MM.1S (cell line): ENCODE data around the gene HOXA13.

Experiments
- DNase-seq: peaks from one replicate; pipeline ENCODE4 v3.0.0-alpha.2; 2015
- H2AFZ ChIP-seq: fragments of 300-600 bp; sonication (generic); 2 replicates; pipeline ENCODE4 v1.6.0; 2016; ENCODE audit warnings: antibody characterized with exemption, low read length
- H3F3A ChIP-seq: fragments of 300-600 bp; sonication (generic); 2 replicates; pipeline ENCODE4 v1.6.1; 2016; ENCODE audit warnings: mild to moderate bottlenecking, antibody characterized with exemption, low read length, moderate library complexity, mixed read lengths; ENCODE audit not compliant: insufficient read depth
- H3K27ac ChIP-seq: fragments of 300-600 bp; sonication (generic); 2 replicates; pipeline ENCODE4 v1.5.1; 2016; ENCODE audit warnings: mild to moderate bottlenecking, low read length
- H3K27me3 ChIP-seq: fragments of 300-600 bp; sonication (generic); replicated peaks from 2 replicates; pipeline ENCODE4 v1.6.0; 2016; ENCODE audit warnings: low read length; ENCODE audit not compliant: insufficient read depth
- H3K36me3 ChIP-seq: fragments of 300-600 bp; sonication (generic); replicated peaks from 2 replicates; pipeline ENCODE4 v1.6.1; 2016; ENCODE audit warnings: mild to moderate bottlenecking, low read length, mixed read lengths; ENCODE audit not compliant: insufficient read depth
- H3K4me1 ChIP-seq: fragments of 300-600 bp; sonication (generic); 2 replicates; pipeline ENCODE4 v1.6.1; 2016; ENCODE audit warnings: low read length, mixed read lengths
- H3K4me2 ChIP-seq: fragments of 300-600 bp; sonication (generic); 2 replicates; pipeline ENCODE4 v1.6.0; 2016; ENCODE audit warnings: low read depth, low read length
- H3K4me3 ChIP-seq: fragments of 300-600 bp; sonication (generic); 2 replicates; pipeline ENCODE4 v1.5.1; 2016; ENCODE audit warnings: low read length, mixed read lengths
- H3K79me2 ChIP-seq: fragments of 300-600 bp; sonication (generic); 2 replicates; pipeline ENCODE4 v1.6.1; 2016; ENCODE audit warnings: mixed run types, low read length, mixed read lengths
- H3K9ac ChIP-seq: fragments of 300-600 bp; sonication (generic); 2 replicates; pipeline ENCODE4 v1.6.1; 2016; ENCODE audit warnings: low read length, mixed read lengths
- H3K9me2 ChIP-seq: fragments of 300-600 bp; sonication (generic); replicated peaks from 2 replicates; pipeline ENCODE4 v1.6.1; 2016; ENCODE audit warnings: mild to moderate bottlenecking, low read length, mixed read lengths; ENCODE audit not compliant: insufficient read depth
- H3K9me3 ChIP-seq: fragments of 300-600 bp; sonication (generic); replicated peaks from 2 replicates; pipeline ENCODE4 v1.6.1; 2016; ENCODE audit warnings: mild to moderate bottlenecking, low read length, mixed read lengths; ENCODE audit not compliant: insufficient read depth
- H4K20me1 ChIP-seq: fragments of 300-600 bp; sonication (generic); 2 replicates; pipeline ENCODE4 v1.6.1; 2016; ENCODE audit warnings: mild to moderate bottlenecking, low read length, moderate library complexity, mixed read lengths; ENCODE audit not compliant: insufficient read depth
- EZH2 ChIP-seq: fragments of 300-600 bp; sonication (generic); optimal IDR thresholded peaks from 2 replicates; pipeline ENCODE3; 2017; ENCODE audit warnings: low read depth, mild to moderate bottlenecking, antibody characterized with exemption, low read length, mixed read lengths
- EZH2phosphoT487 ChIP-seq: fragments of 300-600 bp; sonication (generic); IDR thresholded peaks from 2 replicates; pipeline ENCODE4 v1.6.1; 2018; ENCODE audit warnings: antibody characterized with exemption, low read length
- TF ChIP-seq, protein P1 (sequence below): fragments of 300-600 bp; sonication (generic); IDR thresholded peaks from 2 replicates; pipeline ENCODE4 v1.5.1; 2016; ENCODE audit warnings: antibody characterized with exemption, low read length, mixed read lengths

HOXA13 gene

DNA sequence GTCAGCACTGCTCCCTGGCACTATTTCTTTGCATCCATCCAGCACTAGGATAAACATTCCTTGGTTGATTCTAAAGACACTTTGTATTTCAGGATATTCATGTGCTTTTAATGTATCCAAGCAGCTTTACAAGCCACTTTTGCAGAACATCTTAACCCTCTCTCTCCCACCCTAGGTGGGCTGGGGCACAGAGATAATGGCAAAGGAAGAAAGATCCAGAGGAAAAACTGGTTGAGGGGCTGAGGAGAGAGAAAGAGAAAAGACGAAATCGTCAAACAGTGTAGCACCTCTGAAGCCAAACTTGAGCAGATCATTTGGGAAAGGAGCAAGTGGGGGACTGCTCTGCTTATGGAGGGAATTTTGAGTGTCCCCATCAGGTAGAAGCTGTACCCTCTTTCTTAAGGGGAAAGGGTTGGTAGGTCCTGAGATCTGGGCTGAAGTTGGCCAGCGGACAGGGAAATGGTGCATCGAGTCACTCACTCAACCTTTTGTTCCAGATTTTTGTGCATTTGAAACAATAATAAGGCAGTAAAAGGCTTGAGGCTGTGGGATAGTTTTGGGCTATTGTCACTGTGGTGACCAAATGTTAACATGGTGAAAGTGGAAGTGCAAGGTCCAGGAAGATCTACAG, 4.2 kb upstream of the HOXA13 start:
- Histone ChIP-seq H3K9me3 (no peaks in the 10 kb centered on the region), H3K36me3 (no peaks in the 10 kb centered on the region), H3K4me1 (no peaks in the 10 kb centered on the region), H3K9ac (no peak overlapping the region), H3F3A (no peaks in the 10 kb centered on the region), H3K4me3 (no peak overlapping the region), H2AFZ (no peak overlapping the region), H3K4me2 (no peak overlapping the region), H3K79me2 (no peaks in the 10 kb centered on the region), H4K20me1 (no peaks in the 10 kb centered on the region), H3K27me3 (peaks cover 58% of the 10 kb centered on the region), H3K27ac (no peak overlapping the region), H3K9me2 (no peaks in the 10 kb centered on the region)
- no peak for TF ChIP-seq EZH2
- no peak for TF ChIP-seq EZH2phosphoT487
- TF ChIP-seq, protein P1, sequence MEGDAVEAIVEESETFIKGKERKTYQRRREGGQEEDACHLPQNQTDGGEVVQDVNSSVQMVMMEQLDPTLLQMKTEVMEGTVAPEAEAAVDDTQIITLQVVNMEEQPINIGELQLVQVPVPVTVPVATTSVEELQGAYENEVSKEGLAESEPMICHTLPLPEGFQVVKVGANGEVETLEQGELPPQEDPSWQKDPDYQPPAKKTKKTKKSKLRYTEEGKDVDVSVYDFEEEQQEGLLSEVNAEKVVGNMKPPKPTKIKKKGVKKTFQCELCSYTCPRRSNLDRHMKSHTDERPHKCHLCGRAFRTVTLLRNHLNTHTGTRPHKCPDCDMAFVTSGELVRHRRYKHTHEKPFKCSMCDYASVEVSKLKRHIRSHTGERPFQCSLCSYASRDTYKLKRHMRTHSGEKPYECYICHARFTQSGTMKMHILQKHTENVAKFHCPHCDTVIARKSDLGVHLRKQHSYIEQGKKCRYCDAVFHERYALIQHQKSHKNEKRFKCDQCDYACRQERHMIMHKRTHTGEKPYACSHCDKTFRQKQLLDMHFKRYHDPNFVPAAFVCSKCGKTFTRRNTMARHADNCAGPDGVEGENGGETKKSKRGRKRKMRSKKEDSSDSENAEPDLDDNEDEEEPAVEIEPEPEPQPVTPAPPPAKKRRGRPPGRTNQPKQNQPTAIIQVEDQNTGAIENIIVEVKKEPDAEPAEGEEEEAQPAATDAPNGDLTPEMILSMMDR: no peak
- no peak for DNase-seq

DNA sequence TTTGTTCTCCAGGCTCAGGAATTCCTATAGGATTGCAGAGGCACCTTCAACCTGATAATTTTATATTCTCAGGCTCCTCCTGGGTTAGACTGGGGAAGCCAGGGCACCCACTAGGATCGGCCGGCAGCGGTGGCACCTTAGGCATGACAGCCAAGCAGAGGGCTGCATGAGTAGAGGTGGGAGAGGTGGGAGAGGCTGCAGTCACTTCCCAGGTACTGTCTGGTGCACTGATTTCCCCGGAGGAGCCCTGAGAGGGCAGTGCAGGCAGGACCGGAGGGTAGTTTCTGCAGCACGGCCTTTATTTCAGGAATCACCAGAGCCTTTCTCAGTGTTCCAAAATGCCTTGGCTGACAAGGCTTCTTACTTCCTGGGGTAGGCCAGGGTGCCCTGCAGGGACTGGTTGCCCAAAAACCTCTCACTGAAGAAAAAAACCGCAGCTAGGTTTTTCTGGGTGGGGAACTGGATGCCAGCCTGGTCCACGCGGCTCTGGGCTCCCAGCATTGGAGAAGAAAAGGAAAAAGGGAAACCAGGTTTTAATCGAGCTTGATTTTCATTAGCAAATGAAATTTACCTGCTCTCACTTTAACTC, 3.6 kb upstream of the HOXA13 start:
- Histone ChIP-seq H2AFZ (no peak overlapping the region), H3K9ac (no peak overlapping the region), H3K9me3 (no peaks in the 10 kb centered on the region), H3K36me3 (no peaks in the 10 kb centered on the region), H3K79me2 (no peaks in the 10 kb centered on the region), H4K20me1 (no peaks in the 10 kb centered on the region), H3K27me3 (peaks cover 64% of the 10 kb centered on the region), H3K9me2 (no peaks in the 10 kb centered on the region), H3F3A (no peaks in the 10 kb centered on the region), H3K4me2 (no peak overlapping the region), H3K4me3 (no peak overlapping the region), H3K27ac (no peak overlapping the region), H3K4me1 (no peaks in the 10 kb centered on the region)
- TF ChIP-seq, protein P1: no peak
- TF ChIP-seq EZH2 (no peak), EZH2phosphoT487 (no peak)
- DNase-seq: no peak

DNA sequence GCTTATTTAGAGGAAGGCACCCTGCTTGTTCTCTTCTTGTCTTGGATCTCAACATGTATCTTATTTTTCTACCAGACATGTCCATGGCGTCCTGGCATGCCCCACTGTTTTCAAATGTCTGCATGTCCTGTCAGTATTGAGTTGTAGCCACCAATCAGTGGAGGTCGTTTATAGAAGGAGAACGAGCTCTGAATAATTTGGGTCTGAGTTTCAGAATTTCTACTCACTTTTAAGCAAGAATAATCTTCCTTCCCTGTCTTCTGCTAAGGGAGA, 2.9 kb upstream of the HOXA13 start:
- Histone ChIP-seq H4K20me1 (no peaks in the 10 kb centered on the region), H3F3A (no peaks in the 10 kb centered on the region), H3K4me3 (no peak overlapping the region), H3K4me2 (no peak overlapping the region), H3K36me3 (no peaks in the 10 kb centered on the region), H3K9ac (no peak overlapping the region), H3K27me3 (peaks cover 71% of the 10 kb centered on the region), H2AFZ (no peak overlapping the region), H3K27ac (no peak overlapping the region), H3K4me1 (no peaks in the 10 kb centered on the region), H3K9me2 (no peaks in the 10 kb centered on the region), H3K79me2 (no peaks in the 10 kb centered on the region), H3K9me3 (no peaks in the 10 kb centered on the region)
- DNase-seq: no peak
- TF ChIP-seq, protein P1: no peak
- TF ChIP-seq EZH2 (no peak), EZH2phosphoT487 (no peak)
